ENCODE measurements around the gene MUC22.

- TF ChIP-seq CTCF (conservative IDR thresholded peaks at IDR 0.05 in 1 of 2, IDR thresholded peaks at IDR 0.05 in 1 of 2; ENCODE audit: extremely low read depth in 1 of 2, insufficient read depth in 1 of 2, low read depth in 1 of 2, low read length in 2 of 2) (no peak), EZH2 (IDR thresholded peaks at IDR 0.05; ENCODE audit: borderline replicate concordance, low read length) (no peak)
Observed at GRCh38 chr6:31040801-31041200, 30.5 kb downstream of the MUC22 start.

Data from mammary epithelial cell (primary cell).